ENCODE measurements around the gene DHDH. TPM values are rescaled to one million over a fixed set of nuclear protein-coding genes. Genes with fewer than 3 reads are reported as not detected.

The DHDH gene
- total and polyA plus RNA-seq, 2 of the 13 experiments (the other 11 are each of a cell fraction or from before 2014, with no cell fraction given): 0.13 to 0.91 TPM

- TF ChIP-seq, protein P1, sequence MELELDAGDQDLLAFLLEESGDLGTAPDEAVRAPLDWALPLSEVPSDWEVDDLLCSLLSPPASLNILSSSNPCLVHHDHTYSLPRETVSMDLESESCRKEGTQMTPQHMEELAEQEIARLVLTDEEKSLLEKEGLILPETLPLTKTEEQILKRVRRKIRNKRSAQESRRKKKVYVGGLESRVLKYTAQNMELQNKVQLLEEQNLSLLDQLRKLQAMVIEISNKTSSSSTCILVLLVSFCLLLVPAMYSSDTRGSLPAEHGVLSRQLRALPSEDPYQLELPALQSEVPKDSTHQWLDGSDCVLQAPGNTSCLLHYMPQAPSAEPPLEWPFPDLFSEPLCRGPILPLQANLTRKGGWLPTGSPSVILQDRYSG (CRISPR knock-in tag; IDR thresholded peaks at IDR 0.05): no peak
- TF ChIP-seq DBP (CRISPR knock-in tag; IDR thresholded peaks at IDR 0.05; ENCODE audit: not compliant biosample characterization) (no peak), PRDM15 (CRISPR knock-in tag; IDR thresholded peaks at IDR 0.05) (peak; percentile 24; the same call in 1 of the 2 replicates), HDAC2 (CRISPR knock-in tag; IDR thresholded peaks at IDR 0.05) (0 out of 2 replicates have a peak, but pooled peaks have one; percentile 80), NR3C1 (CRISPR knock-in tag; IDR thresholded peaks at IDR 0.05) (no peak), MAFK (conservative IDR thresholded peaks at IDR 0.05 in 1 of 2, IDR thresholded peaks at IDR 0.05 in 1 of 2; ENCODE audit: low read length in 2 of 2) (no peak), ZNF646 (CRISPR knock-in tag; IDR thresholded peaks at IDR 0.05) (no peak), BHLHE40 (IDR thresholded peaks at IDR 0.05; ENCODE audit: low read length) (no peak), IRX3 (CRISPR knock-in tag; IDR thresholded peaks at IDR 0.05; ENCODE audit: borderline replicate concordance, low read depth) (peak; percentile 74; the same call in 1 of the 2 replicates), NONO (IDR thresholded peaks at IDR 0.05) (no peak), NONO (CRISPR knock-in tag; conservative IDR thresholded peaks at IDR 0.05) (peak; percentile 93), CBX2 (IDR thresholded peaks at IDR 0.05; ENCODE audit: low read depth, low read length) (no peak), CBX2 (CRISPR knock-in tag; IDR thresholded peaks at IDR 0.05; ENCODE audit: low read depth) (no peak), ZNF468 (CRISPR knock-in tag; IDR thresholded peaks at IDR 0.05) (no peak), ZNF138 (CRISPR knock-in tag; IDR thresholded peaks at IDR 0.05; ENCODE audit: low read depth) (peak; percentile 69; the same call in 1 of the 2 replicates), GATAD2A (CRISPR knock-in tag; IDR thresholded peaks at IDR 0.05) (peak; percentile 69)
These were observed 28.7 kb downstream of the DHDH start (continued) for GRCh38 chr19:48962029-48962848.
